KMS-11 (cell line): Measurements from ENCODE around the gene BLTP2.

Experiments used
- H2AFZ ChIP-seq: fragments of 200-600 bp; sonication (generic); 2 replicates; pipeline ENCODE4 v1.6.1; 2016; ENCODE audit warnings: antibody characterized with exemption, mixed run types, low read depth
- H3K27ac ChIP-seq: fragments of 200-600 bp; sonication (generic); 2 replicates; pipeline ENCODE4 v1.6.1; 2016; ENCODE audit warnings: mild to moderate bottlenecking, mixed run types
- H3K27me3 ChIP-seq: fragments of 200-600 bp; sonication (generic); 2 replicates; pipeline ENCODE4 v1.6.1; 2017; ENCODE audit warnings: mild to moderate bottlenecking, low read depth, mixed run types, moderate library complexity; ENCODE audit not compliant: insufficient read depth
- H3K36me3 ChIP-seq: fragments of 200-600 bp; sonication (generic); 2 replicates; pipeline ENCODE4 v1.6.1; 2017; ENCODE audit warnings: mild to moderate bottlenecking, mixed run types; ENCODE audit not compliant: insufficient read depth
- H3K4me1 ChIP-seq: fragments of 200-600 bp; sonication (generic); 2 replicates; pipeline ENCODE4 v1.6.1; 2016; ENCODE audit warnings: mild to moderate bottlenecking, low read depth, mixed run types; ENCODE audit not compliant: poor library complexity, severe bottlenecking
- H3K4me2 ChIP-seq: fragments of 200-600 bp; sonication (generic); 2 replicates; pipeline ENCODE4 v1.7.0; 2016; ENCODE audit warnings: mild to moderate bottlenecking, mixed run types
- H3K4me3 ChIP-seq: fragments of 200-600 bp; sonication (generic); IDR thresholded peaks from 2 replicates; pipeline ENCODE4 v1.6.1; 2017; ENCODE audit warnings: low read depth, low read length, mixed read lengths; ENCODE audit not compliant: insufficient read depth
- H3K79me2 ChIP-seq: fragments of 200-600 bp; sonication (generic); 2 replicates; pipeline ENCODE4 v1.6.1; 2016; ENCODE audit warnings: low read depth, mixed run types; ENCODE audit not compliant: insufficient read depth
- H3K9ac ChIP-seq: fragments of 200-600 bp; sonication (generic); 2 replicates; pipeline ENCODE4 v1.6.1; 2016; ENCODE audit warnings: mild to moderate bottlenecking, mixed run types
- H4K20me1 ChIP-seq: fragments of 200-600 bp; sonication (generic); 2 replicates; pipeline ENCODE4 v1.6.1; 2016; ENCODE audit warnings: mild to moderate bottlenecking, mixed run types; ENCODE audit not compliant: insufficient read depth
- CTCF ChIP-seq: fragments of 200-600 bp; sonication (generic); conservative IDR thresholded peaks from 2 replicates; pipeline ENCODE4 v1.6.1; 2017; ENCODE audit warnings: low read depth, mild to moderate bottlenecking, antibody characterized with exemption, low read length, moderate library complexity, mixed read lengths

Gene BLTP2

GRCh38 chr17:28634206-28634865, 10.6 kb downstream of the BLTP2 start:
- peaks cover 6% of the 10 kb centered on the region; the same call in 1 of the 2 replicates for H4K20me1 ChIP-seq
- H3K4me2 ChIP-seq: no peak overlapping the region
- peaks cover 38% of the 10 kb centered on the region; the same call in 1 of the 2 replicates for H3K36me3 ChIP-seq
- no peak for TF ChIP-seq CTCF
- H3K27me3 ChIP-seq: no peaks in the 10 kb centered on the region
- H3K4me3 ChIP-seq: no peak overlapping the region
- H2AFZ ChIP-seq: no peak overlapping the region
- peaks cover 10% of the 10 kb centered on the region for H3K4me1 ChIP-seq
- H3K79me2 ChIP-seq: no peaks in the 10 kb centered on the region; the same call in 1 of the 2 replicates
- H3K27ac ChIP-seq: no peak overlapping the region
- H3K9ac ChIP-seq: no peak overlapping the region

DNA sequence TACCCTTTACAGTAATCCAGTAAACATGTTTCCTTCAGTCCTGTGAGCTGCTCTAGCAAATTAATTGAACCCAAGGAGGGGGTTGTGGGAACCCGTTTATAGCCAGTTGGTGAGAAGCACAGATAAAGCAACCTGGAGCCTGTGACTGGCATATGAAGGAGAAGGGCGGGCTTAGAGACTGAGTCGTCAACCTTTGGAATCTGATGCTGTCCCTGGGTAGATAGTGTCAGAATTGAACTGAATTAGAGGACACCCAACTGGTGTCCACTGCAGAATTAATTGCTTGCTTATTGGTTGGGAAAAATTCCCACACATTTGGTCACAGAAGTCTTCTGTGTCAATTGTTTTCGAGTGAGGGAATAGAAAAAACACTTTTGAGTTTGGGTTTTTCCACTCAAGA, 18.1 kb downstream of the BLTP2 start:
- TF ChIP-seq CTCF: no peak
- no peaks in the 10 kb centered on the region for H3K79me2 ChIP-seq
- peaks cover 9% of the 10 kb centered on the region; the same call in 1 of the 2 replicates for H3K36me3 ChIP-seq
- H3K4me1 ChIP-seq: no peaks in the 10 kb centered on the region
- H3K4me2 ChIP-seq: no peak overlapping the region
- no peak overlapping the region for H3K27ac ChIP-seq
- no peaks in the 10 kb centered on the region for H4K20me1 ChIP-seq
- H2AFZ ChIP-seq: no peak overlapping the region
- no peak overlapping the region for H3K4me3 ChIP-seq
- H3K9ac ChIP-seq: no peak overlapping the region
- no peaks in the 10 kb centered on the region for H3K27me3 ChIP-seq

DNA sequence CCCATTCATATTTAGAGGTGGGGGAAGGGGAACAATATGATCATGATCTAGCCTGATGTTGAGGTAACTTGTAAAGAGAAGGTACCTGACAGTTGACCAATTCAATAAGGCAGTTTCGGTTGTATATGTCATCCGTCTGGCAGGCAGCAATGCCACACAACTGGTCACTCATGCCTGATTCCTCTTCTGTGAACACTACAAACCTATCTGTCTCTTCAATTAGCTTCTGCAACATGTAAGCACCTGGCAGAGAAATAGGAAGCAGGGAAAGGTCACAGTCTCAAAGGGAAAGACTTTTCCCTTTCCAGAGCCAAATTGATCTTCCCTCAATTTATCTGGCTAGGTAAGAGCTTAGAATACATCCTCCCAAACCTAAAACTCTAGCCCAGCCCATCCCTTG, 20.8 kb downstream of the BLTP2 start:
- H3K79me2 ChIP-seq: no peaks in the 10 kb centered on the region
- no peak overlapping the region for H3K4me2 ChIP-seq
- H3K27ac ChIP-seq: no peak overlapping the region
- no peak overlapping the region for H3K4me3 ChIP-seq
- H3K4me1 ChIP-seq: no peaks in the 10 kb centered on the region
- no peak for TF ChIP-seq CTCF
- no peaks in the 10 kb centered on the region for H3K27me3 ChIP-seq
- H3K9ac ChIP-seq: no peak overlapping the region
- H4K20me1 ChIP-seq: no peaks in the 10 kb centered on the region
- peaks cover 9% of the 10 kb centered on the region; the same call in 1 of the 2 replicates for H3K36me3 ChIP-seq
- no peak overlapping the region for H2AFZ ChIP-seq

DNA sequence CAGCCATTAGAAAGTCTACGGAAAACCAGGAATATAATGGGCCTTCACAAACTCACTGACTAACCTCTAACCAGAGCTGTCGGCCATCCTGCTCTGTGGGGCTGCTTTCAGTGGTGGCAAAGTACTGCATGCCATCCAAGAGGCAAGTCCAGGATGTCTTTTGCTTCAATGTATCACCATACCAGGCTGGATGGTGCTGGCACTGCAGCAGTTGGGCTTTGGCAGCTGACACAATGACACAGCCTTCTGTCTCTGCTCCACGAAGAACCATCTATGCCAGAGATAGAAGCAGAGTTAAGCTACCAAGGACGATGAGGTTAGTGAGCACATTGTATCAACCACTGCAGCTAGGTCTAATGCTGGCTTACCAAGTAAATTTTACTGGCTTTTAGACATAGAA, 21.3 kb downstream of the BLTP2 start:
- H3K27ac ChIP-seq: no peak overlapping the region
- H3K9ac ChIP-seq: no peak overlapping the region
- H4K20me1 ChIP-seq: no peaks in the 10 kb centered on the region
- H3K4me2 ChIP-seq: no peak overlapping the region
- no peak for TF ChIP-seq CTCF
- H3K4me3 ChIP-seq: no peak overlapping the region
- peaks cover 10% of the 10 kb centered on the region; the same call in 1 of the 2 replicates for H3K36me3 ChIP-seq
- no peaks in the 10 kb centered on the region for H3K4me1 ChIP-seq
- H2AFZ ChIP-seq: no peak overlapping the region
- no peaks in the 10 kb centered on the region for H3K27me3 ChIP-seq
- H3K79me2 ChIP-seq: no peaks in the 10 kb centered on the region
